ENCODE measurements around the gene PROK1.

PROK1 gene

DNA sequence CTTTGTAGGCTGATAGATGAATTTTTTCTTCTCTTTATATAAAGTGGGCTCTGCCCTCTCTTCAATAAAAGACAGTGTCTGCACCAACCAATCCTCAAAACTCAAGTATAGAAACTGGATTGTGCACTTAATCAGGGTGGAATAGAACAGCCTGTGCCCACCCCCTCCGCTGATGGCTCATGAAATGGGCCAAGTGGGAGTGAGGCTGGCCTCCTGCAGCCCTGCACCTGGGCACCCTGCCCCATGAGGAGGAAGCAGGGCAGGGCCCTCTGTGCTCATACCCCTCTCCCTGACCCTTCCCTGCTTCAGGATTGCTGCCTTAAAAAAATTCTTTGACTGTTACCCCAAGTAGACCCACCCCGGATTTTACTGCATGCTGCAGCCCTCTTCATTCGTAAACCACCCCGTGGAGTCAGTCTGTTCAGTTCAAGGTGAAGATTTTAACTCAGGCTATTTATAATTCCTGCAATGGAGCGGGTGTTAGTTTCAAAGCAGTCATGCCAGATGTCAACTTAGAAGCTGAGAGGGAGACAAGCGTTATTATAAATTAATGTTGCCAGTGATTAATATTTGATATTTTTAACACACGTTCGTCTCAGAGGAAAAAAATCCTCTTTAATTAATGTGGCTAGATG lies 15.8 kb downstream of the PROK1 start:
- DNase-seq, result no peak

DNA sequence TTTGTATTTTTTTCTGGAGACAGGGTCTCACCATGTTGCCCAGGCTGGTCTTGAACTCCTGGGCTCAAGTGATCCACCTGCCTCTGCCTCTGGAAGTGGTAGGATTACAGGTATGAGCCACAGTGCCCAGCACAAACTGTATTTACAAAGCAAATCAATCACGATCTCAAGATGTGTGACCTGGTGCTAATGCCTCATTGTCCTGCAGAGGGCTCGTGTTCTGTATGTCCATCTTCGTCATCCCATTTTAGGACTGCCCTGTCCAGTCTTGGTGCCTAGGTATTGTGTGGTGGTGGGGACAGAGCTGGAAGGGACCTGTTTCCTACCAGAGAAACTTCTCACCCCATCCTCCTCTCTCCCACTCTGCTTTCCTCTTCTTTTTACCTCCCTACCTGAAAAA lies 20.2 kb downstream of the PROK1 start:
- no peak for DNase-seq

DNA sequence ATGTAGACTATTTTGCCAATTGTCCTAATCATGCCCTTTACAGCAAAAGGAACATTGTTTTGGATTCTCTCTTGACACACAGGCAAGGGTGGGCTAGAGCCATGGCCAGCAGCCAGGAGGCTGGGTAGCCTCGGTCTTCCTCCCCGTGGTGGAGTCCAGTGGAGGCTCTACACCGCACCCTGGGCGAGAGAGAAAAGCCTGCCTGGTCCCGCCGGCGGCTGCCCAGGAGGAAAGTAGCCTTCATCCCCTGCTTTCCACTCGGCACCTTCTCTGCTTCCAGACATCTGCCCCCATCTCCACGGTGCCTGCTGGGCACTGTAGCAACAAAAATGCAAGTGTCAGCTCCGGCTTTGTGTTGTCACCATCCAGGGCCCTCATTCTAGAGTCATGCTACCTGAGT lies 21.6 kb downstream of the PROK1 start:
- DNase-seq, result no peak

DNA sequence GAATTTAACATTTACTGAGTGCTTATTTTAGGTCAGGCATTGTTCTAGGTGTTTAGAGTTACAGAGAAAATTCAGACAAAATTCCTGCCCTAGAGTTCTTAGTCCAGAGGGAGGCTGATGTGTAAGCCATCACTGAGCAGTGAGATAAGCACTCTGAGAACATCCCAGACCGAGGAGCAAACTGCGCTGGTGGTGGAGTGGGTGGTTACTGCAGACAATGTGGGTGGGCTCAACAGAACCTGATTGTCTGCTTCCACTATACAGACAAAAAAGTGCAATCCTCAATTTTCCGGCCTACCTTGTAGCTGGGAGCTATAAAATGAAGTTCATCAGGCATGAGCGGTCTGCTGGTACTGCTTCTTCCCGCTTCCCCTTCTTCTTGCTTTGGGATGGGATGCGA lies 23.5 kb downstream of the PROK1 start:
- no peak for DNase-seq

DNA sequence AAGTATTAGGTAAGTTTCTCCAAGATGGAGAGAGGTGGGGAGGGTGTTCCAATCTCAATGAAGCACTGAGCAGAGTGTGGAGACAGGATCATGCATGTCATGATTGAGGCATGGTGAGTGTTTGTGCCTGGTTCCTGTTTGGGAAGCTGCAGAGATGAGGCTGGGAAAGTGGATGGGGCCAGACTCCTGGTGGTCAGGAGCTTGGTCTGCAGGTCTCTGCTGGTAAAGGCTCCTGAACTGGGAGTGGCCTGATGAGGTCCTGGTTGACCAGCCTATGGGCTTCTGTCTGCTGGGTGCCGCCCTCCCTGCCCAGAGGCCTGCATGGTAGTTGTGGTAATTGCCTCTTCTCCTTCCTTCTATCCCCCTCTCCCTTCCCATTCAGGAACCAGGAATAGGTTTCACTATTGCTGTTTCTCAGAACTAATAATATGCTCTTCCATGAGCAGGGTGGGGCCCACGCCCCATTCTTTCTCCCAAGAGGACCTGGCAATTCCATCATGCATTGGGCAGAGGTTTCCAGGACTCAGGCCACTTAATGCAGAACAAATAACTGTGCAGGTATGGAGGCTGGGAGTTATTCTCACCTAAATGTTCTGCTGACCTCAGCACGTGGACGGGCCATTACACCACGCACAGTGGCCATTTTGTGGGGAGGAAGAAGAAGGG lies 24.5 kb downstream of the PROK1 start:
- no peak for DNase-seq

DNA sequence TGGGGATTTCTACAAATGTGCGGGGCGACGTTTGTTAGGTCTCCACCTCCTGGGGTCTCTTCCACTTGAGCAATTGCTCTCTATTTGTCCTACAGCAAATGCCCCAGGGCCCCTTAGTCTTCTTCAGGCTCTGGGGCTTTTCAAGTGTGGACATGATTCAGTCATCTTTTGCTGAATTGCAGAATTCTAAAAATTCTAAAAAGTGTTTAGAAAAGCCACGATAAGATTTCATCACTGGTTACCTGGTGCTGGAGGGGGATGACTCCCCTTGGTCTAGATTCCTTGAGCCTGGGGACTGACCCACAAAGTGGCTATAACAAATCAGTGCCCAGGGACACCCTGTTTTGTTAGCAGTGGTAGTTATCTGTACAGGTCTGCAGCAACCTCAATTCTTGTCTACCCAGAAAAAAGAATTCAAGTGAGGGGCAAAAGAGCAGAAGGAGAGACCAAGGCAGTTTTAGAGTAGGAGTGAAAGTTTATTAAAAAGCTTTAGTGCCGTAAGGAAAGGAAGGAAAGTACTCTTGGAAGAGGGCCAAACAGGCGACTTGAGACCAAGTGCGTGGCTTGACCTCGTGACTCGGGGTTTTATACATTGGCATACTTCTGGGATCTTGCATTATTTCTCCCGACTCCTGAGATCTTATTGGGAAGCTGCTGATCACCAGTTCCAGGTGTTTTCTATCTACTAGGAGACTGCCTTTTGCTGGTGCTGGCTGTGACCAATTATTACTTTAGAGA lies 25.2 kb downstream of the PROK1 start:
- no peak for DNase-seq

DNA sequence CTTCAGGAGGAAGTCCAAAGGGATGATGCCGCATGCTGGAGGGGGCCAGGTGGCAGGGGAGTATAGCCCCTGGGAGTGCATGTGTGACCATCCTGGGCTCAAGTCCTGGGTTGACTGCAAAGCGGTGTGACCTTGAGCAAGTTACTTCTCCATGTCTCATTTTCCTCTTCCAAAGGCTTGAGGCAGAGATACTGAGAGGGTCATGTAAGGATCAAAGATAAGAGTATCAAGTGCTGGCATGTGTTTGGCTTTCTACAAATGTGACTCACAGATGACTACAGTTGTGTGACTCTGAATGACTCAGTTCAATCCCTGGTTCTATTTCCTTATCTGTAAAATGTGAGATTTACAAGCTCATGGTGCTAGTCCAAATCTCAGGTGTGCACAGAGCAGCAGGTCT lies 26.1 kb downstream of the PROK1 start:
- no peak for DNase-seq

DNA sequence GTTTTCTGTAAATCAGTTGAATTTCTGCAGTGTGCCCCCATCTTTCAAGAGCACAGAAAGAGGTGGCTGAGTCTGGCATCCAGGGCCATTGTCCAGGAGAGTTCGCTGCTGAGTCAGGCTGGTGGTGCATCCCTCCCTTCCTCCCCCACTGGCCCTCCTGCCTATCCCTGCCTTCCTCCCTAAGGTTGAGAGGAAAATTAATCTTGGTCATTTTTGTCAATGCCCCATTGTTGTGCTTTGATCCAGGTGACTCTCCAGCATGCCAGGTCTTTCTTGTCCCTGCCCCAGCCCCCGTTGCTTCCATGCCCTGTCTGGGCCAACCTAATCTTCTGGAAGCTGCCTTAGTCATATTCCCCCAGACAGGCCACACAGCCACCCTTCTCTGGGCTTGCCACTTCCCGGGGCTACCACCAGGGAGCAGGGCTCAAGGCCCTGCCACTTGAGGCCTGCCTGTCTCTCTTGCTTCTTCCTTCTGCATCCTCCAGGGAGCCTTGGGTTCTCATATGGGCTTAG lies 26.6 kb downstream of the PROK1 start:
- no peak for DNase-seq

DNA sequence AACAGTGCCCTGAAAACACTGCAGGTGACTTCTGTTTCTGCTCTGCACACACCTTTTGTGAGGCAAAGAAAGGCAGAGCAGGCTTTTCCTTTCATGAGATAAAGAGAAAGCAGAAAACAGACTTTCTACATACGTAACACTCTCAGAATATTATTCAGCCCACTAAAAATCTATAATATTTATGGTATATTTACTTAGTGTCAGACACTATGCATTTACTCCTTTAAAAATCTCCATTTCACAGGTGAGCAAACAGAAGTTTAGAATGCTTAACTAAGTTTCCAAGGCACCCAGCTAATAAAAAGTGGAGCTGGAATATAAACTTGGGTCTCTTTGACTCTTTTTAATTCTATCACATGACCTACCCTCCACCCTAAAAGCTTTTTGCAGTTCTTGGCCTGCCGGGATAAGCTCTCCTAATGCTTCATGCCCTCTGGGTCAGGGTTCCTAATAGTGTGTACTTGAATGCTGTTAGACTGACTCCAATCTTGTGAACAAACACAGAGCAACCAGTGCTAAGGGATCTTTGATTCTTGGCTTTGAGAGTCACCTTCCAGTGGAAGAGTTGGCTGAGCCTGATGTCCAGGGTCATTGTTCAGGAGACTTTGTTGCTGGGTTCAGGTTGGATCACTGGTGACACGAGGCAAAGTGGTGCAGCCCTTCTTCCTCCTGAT lies 27.2 kb downstream of the PROK1 start:
- DNase-seq, result no peak

DNA sequence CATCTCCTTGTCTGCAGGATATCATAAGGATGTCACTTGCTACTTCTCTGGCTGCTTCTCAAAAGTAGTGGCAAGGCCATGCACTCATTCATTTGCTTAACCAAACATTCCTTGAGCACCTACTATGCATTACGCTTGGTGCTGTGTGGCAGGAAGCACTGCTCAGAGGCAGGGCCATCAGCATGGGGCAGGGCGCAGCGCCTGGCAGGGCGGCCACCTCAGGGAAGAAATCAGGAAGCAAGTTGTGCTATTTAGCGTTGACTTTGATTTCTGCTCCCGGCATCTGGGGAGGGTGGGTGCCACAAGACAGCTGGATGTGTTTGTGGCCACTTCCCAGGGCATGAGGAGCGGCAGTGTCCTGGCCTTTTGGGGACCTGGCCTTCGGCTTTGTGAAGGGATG lies 27.9 kb downstream of the PROK1 start:
- no peak for DNase-seq

DNA sequence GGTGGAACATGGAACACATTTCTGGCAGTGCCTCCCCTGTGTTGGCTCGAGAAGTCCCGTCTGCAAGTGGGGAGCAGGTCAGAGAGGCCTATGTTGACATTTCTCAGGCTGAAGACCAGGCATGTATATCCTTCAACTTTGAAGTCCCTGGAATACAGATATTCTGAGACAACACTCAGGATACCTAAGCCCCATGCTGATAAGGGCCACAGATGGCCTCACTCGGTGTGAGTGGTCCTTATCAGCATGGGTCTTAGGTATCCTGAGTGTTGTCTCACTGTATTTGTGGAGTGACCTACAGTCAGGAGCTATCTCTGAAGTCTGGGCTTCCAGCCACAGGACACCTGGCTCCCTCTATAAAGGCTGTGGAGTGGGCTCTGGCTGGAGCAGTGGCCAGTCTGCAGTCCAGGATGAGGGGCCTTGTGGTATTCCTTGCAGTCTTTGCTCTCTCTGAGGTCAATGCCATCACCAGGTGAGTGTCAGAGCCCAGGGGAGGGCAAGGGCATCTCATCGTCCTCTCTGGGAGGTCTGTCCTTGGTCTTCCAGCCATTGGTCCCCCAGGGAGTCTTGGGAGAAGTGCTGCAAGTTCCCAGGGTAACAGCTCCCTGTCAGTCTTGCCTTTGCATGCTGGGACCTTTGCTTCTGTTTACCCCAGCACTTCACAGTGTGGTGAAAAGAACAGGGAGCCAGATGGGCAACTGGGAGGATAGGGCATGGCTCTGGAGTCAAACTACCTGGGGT lies 29.6 kb downstream of the PROK1 start:
- DNase-seq, result no peak

DNA sequence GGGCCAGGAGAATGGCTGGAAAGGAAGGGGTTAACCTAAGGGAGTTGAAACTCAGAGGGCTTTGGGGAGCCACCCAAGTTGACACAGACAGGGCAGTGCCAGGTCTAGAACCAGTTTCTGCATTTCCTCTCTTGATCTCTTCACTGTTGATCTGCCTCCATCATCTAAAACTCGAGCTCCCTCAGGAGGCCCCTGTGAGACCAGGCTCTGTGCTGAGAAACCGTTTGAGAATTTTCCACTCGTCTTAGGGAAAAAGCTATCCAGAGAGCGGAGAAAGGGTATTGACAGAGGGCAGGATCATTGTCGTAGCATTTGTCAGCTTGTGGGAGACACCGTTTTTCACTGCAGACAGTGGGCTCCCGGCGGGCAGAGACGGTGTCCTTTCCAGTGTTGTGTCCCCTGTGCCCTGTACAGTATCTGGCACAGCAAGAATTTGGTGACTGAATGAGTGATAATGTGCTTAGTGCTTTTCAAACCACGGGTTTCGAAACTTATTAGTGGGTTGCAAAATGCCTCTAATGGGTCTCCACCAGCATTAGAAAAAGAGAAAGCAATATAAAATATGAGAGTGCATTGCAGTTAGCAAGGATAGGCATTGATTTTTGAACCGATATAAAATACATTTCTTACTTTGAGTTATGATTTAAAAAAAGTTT lies 31.1 kb downstream of the PROK1 start:
- no peak for DNase-seq

DNA sequence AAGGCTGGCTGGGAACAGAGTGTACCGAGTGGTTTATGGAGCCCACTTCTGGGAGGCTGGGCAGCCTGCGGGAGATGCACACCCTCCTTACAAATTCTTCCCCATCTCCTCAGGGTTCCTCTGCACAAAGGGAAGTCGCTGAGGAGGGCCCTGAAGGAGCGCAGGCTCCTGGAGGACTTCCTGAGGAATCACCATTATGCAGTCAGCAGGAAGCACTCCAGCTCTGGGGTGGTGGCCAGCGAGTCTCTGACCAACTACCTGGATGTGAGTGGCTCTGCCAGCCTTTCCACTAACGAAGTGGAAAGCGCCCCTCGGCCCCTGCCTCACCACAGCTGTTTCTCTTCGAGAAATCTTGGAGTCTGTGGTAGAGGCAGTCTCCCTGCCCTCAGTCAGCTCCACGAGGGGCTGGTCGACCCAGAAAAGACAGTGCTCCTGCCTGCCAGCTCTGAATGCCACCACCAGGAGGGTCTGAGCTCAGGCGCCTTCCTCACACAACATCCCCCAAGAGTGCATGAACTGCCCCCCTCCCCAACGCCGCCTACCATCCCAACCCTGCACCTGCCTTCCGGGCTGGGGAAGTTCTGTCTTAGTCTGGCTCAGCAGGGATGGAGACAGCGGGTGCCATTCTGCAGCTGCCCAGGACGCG lies 31.8 kb downstream of the PROK1 start:
- no peak for DNase-seq

DNA sequence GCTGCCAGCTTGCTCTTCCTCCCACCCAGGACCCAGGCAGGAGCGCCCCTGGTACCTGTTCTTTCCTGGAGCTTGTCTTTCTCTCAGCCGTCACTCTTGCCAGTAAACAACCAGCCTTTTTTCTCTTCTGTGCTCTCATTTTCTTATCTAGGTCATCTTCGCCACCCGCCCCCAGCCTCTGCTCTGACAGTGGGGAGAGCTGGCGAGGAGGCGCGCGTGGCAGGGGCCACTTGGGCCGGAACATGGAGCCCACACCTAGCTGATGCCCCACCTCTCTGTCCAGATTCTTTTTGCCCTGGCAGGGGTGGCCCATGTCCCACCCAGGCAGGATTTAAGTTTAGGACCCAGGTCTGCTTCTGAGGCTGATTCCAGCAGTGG lies 32.3 kb downstream of the PROK1 start:
- DNase-seq, result no peak

DNA sequence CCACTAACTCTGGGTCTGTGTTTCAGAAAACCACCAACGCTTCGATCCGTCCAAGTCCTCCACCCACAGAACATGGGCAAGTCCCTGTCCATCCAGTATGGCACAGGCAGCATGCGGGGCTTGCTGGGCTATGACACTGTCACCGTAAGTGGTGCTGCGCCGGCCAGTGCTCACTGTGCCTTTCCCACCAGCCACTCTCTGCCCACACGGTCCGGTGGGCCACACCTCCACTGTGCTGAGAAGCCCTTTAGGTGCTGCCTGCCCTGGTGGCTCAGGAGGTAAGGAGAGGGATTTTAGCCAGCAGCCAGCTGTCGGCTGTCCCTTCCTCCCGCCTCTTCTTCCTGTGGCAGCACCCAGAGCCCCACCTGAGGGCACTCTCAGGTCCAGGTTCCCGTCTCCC lies 33.9 kb downstream of the PROK1 start:
- no peak for DNase-seq

DNA sequence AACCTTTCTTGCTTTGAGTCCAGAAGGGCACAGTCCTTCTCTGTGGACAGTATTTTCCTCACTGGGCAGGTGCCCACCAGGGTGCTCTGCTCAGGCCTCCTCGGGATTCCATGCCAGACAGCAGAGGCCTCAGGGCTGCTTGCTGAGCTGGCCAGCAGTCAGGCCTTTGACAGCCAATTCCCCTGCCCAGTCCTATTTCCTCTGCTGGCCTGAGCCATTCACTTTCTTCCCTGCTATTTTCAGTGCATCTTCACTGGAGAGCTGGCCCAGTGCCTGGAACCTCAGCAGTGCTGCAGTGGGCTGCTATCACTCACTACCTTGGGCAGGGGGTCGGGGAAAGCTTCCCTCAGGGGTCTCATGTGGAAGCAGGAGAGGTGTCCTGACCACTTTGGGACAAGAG lies 34.8 kb downstream of the PROK1 start:
- no peak for DNase-seq

DNA sequence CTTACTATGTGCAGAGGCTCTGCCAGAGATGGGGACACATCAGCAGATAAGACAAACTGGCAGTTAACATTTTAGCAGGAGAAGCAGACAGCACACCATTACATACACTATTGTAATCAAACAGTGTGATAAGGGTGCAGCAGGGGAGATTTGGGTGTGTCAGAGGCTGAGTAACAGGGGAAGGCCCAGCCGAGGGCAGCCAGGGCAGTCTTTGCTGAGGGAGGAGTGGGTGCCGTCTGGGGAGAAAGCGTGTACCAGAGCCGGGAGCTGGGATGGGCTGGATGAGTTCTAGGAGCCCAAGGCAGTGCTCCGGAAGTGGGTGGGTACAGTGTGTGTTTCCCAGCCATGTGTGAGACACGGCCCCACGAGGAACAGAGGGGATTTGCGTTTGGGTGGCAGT lies 36.8 kb downstream of the PROK1 start:
- DNase-seq, result no peak

DNA sequence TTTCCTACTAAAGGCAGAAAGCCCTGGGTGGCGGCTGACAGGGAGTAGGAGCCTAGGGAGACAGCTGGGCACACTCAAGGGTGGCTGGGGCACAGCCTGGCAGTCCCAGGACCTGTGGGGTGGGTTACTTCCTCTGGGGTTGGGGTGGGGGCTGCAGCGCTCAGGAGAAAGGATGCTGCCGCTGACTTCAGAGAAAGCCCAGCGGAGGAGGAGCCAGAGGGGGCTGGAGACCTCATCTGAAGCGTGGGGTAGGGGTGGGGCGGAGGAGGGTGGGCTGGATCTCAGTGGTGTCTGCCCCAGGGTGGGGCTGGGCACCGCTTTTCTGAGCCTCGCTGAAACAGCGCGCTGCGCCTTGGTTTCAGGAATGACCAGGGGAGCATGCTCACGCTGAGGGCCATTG lies 37.2 kb downstream of the PROK1 start:
- DNase-seq, result no peak

DNA sequence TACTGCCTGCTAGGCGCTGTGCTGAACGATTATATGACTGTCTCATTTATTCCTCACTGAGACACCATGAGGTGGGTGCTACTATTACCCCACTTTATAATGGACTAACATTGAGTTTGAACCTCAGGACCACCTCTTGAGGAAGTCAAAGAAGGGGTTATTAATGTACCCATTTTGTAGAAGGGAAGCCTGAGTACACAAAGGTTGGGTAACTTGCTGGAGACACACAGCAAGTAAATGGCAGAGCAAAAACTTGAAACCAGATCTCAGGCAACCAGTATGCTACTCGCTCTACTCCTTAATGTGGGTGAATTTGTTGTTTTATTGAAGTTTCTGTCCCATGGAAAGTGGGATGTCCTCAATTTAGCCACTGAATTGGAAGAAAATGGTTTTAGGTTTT lies 37.9 kb downstream of the PROK1 start:
- DNase-seq, result no peak

DNA sequence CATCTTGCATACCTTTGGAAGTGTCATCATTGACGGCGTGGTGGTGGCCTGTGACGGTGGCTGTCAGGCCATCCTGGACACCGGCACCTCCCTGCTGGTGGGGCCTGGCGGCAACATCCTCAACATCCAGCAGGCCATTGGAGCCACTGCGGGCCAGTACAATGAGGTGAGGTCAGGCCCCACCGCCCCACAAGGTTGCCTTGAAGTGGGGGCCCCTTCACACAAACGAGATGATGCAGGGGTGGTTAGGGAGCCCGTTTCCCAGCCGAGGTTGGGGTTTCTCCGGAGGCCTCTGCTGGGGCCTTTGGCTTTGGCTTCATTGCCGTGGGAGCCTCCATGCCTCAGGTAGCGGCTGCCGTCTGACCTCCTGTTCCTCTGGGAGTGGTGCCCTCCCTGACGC lies 38.5 kb downstream of the PROK1 start:
- no peak for DNase-seq

DNA sequence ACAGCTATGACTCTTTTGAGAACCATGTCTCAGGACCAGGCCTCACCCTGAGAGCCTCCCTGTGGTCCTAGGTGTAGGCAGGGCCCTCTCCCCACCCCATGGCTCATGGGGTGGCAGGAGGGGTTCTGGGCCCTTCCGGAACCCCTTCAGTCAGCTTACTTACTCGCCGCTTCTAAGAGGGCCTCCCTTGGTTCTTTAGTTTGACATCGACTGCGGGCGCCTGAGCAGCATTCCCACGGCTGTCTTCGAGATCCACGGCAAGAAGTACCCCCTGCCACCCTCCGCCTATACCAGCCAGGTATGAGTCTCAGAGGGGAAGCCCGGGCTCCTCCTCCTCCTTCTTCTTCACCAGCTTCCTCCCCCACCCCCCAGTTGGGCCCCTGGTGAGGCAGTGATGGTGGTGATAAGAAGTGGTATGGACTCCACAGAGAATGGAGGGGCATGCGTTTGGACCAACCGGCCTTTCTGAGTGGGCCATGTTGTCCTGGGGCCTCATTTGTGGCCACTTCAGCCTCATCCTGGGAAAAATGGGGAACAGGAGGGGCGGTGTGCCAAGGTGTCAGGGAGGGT lies 39.1 kb downstream of the PROK1 start:
- DNase-seq, result no peak
